Fibroblast of lung (primary cell): ENCODE results near the gene TMEM232.

Experiments used
- CTCF ChIP-seq, 2 donors: IDR thresholded peaks in 1 of 2; conservative IDR thresholded peaks in 1 of 2; 1 replicate in 1 of 2; 2 replicates in 1 of 2; pipeline ENCODE4 v1.5.1; 2011 to 2012; ENCODE audit warnings: low read length in 2 of 2, control low read depth in 1 of 2, inconsistent platforms in 1 of 2, low read depth in 1 of 2, mild to moderate bottlenecking in 1 of 2
- EZH2 ChIP-seq: IDR thresholded peaks from 2 replicates; pipeline ENCODE4 v1.5.1; 2012; ENCODE audit warnings: low read length, control low read depth, mild to moderate bottlenecking; ENCODE audit errors: missing control alignments

- TF ChIP-seq CTCF (conservative IDR thresholded peaks at IDR 0.05 in 1 of 2, IDR thresholded peaks at IDR 0.05 in 1 of 2; ENCODE audit: low read depth in 1 of 2, low read length in 2 of 2), result no peak
- TF ChIP-seq EZH2, result no peak
Observed at GRCh38 chr5:110760158-110760557, 33.7 kb upstream of the TMEM232 start.
